AG04450 (cell line): ENCODE measurements around the gene UBL4B. TPM values are rescaled to one million over a fixed set of nuclear protein-coding genes. Genes with fewer than 3 reads are reported as not detected.
A peak's percentile ranks its signal among the peaks of the same experiment; 100 is the strongest.

ENCODE experiments used
- CTCF ChIA-PET: fragments of 300-600, 350-600 bp; formaldehyde crosslinking; extraction: SDS; loops from one replicate; lab custom pipeline; 2022; ENCODE audit warnings: antibody characterized with exemption, inconsistent platforms; lab: Charles Lee
- POLR2A ChIA-PET: fragments of 350-600 bp; formaldehyde crosslinking; extraction: SDS; loops from one replicate; lab custom pipeline; 2021; ENCODE audit warnings: antibody characterized with exemption, inconsistent platforms; lab: Yijun Ruan, JAX
- DNase-seq: peaks from one replicate; pipeline ENCODE4 v3.0.0-alpha.2; 2011; ENCODE audit warnings: low read depth, low spot score
- H3K27ac ChIP-seq: one replicate; pipeline ENCODE4 v1.5.1; 2012; ENCODE audit warnings: low read depth, low read length, control low read depth
- H3K27me3 ChIP-seq: one replicate; pipeline ENCODE4 v1.6.0; 2012; ENCODE audit warnings: low read length; ENCODE audit not compliant: control insufficient read depth, insufficient read depth
- H3K4me3 ChIP-seq: 2 replicates; pipeline ENCODE4 v1.5.1; 2011; ENCODE audit warnings: mild to moderate bottlenecking, low read depth, low read length, control low read depth
- H3K9me3 ChIP-seq: 2 replicates; pipeline ENCODE4 v1.5.1; 2012; ENCODE audit warnings: low read length; ENCODE audit not compliant: control insufficient read depth, insufficient read depth
- CTCF ChIP-seq: IDR thresholded peaks from 2 replicates; pipeline ENCODE4 v1.5.1; 2011; ENCODE audit warnings: low read depth, low read length, control low read depth, inconsistent platforms
- polyA plus RNA-seq: library from polyadenylated mRNA; depleted of rRNA; stranded (reverse); fragments of >200 nt; gene quantifications from 2 replicates; pipeline ENCODE4 v1.2.3, GENCODE V29; 2011

UBL4B gene
- polyA plus RNA-seq, 1 experiment: not detected

- no peak overlapping the region for H3K27ac ChIP-seq
- no peak overlapping the region for H3K4me3 ChIP-seq
- peaks cover 46% of the 10 kb centered on the region for H3K27me3 ChIP-seq
- H3K9me3 ChIP-seq: no peaks in the 10 kb centered on the region; the same call in 1 of the 2 replicates
- DNase-seq: no peak
- POLR2A ChIA-PET: no interaction called here
- CTCF ChIA-PET: interaction anchor here (1.0 to 1.7 kb wide), 2 partner anchors 20 to 54 kb away, joined by 4 to 5 read pairs; no protein-coding TSS in a partner anchor
- no peak for TF ChIP-seq CTCF
Measured at GRCh38 chr1:110107867-110108469, 4.3 kb upstream of the UBL4B start.

- H3K4me3 ChIP-seq: no peak overlapping the region
- H3K27me3 ChIP-seq: peaks cover 65% of the 10 kb centered on the region
- H3K27ac ChIP-seq: no peak overlapping the region
- no peaks in the 10 kb centered on the region; the same call in 1 of the 2 replicates for H3K9me3 ChIP-seq
- CTCF ChIA-PET: no interaction called here
- POLR2A ChIA-PET: no interaction called here
- no peak for DNase-seq
- TF ChIP-seq CTCF: no peak
Measured at GRCh38 chr1:110111081-110111480, 1.2 kb upstream of the UBL4B start.

- H3K27ac ChIP-seq: peak overlapping the region; percentile 39
- ChIA-PET CTCF (interaction anchor here (1.4 kb wide), 1 partner anchor 84 kb away, joined by 3 read pairs; no protein-coding TSS in a partner anchor), POLR2A (interaction anchor here (0.6 kb wide), 1 partner anchor 20 kb away, joined by 8 read pairs; no protein-coding TSS in a partner anchor)
- peaks cover 60% of the 10 kb centered on the region for H3K27me3 ChIP-seq
- no peak for DNase-seq
- no peaks in the 10 kb centered on the region; the same call in 1 of the 2 replicates for H3K9me3 ChIP-seq
- no peak for TF ChIP-seq CTCF
- H3K4me3 ChIP-seq: no peak overlapping the region
Measured at GRCh38 chr1:110112656-110113055, 413 bp downstream of the UBL4B start.

DNA sequence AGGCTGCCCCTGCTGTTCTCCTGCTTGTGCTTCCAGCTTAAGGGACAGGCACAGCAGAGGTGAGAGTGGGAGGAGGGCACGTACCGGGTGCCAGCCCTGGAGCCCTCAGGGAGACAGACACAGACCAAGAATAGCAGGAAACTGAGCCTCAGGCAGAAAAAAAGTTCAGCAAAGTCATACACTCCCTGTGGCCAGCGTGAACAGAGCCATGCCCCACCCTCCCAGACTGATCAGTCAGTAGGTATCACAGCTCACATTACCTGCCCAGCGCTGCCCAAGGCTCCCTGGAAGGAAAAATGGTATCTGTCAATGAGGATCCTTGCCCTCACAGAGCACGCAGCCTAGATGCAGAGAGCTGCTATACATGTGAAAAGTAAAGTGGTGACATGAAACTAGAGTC is 1.3 kb downstream of the UBL4B start:
- TF ChIP-seq CTCF: no peak
- ChIA-PET CTCF (interaction anchor here (0.6 to 1.4 kb wide), 4 partner anchors 11 to 85 kb away, joined by 3 to 6 read pairs (median 4); no protein-coding TSS in a partner anchor), POLR2A (no interaction called here)
- no peak overlapping the region for H3K4me3 ChIP-seq
- no peak overlapping the region for H3K27ac ChIP-seq
- H3K9me3 ChIP-seq: no peaks in the 10 kb centered on the region; the same call in 1 of the 2 replicates
- peaks cover 57% of the 10 kb centered on the region for H3K27me3 ChIP-seq
- no peak for DNase-seq

DNA sequence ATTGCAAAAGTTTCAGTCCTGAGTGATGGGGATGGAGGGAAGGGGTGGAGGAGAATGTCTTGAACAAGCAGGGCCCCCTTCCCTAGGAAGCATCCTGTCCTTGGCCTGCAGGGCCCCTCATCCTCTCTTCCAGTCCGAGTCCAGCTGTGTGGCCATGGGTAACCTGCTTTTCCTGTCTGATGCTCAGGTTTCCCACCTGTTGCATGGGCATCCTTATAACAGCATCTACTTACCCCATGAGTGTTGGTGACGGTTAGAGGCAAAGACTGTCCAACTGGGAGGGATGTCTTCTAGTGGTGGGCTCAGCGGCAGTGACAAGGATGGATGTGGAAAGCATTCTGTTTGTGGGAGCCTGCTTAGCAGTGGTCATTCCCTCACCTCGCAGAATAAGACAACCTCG is 1.9 kb downstream of the UBL4B start:
- DNase-seq: no peak
- TF ChIP-seq CTCF: no peak
- ChIA-PET POLR2A (no interaction called here), CTCF (interaction anchor here (0.5 to 1.4 kb wide), 5 partner anchors 10 to 85 kb away, joined by 3 to 11 read pairs (median 4); no protein-coding TSS in a partner anchor)
- H3K27ac ChIP-seq: no peak overlapping the region
- H3K27me3 ChIP-seq: peaks cover 51% of the 10 kb centered on the region
- no peaks in the 10 kb centered on the region; the same call in 1 of the 2 replicates for H3K9me3 ChIP-seq
- no peak overlapping the region for H3K4me3 ChIP-seq
